HG02623 (cell line): Measurements from ENCODE around the gene ADORA1.

Source experiments
- ATAC-seq: cut with Tn5 transposase; IDR thresholded peaks from one replicate; pipeline ENCODE4 v1.9.1; 2021; ENCODE audit warnings: moderate library complexity; ENCODE audit not compliant: unreplicated experiment

ADORA1 gene

GRCh38 chr1:203121186-203122015, 6.1 kb upstream of the ADORA1 start:
- no peak for ATAC-seq

GRCh38 chr1:203122159-203122558, 5.4 kb upstream of the ADORA1 start:
- ATAC-seq: no peak

GRCh38 chr1:203124011-203124410, 3.5 kb upstream of the ADORA1 start:
- ATAC-seq: no peak

DNA sequence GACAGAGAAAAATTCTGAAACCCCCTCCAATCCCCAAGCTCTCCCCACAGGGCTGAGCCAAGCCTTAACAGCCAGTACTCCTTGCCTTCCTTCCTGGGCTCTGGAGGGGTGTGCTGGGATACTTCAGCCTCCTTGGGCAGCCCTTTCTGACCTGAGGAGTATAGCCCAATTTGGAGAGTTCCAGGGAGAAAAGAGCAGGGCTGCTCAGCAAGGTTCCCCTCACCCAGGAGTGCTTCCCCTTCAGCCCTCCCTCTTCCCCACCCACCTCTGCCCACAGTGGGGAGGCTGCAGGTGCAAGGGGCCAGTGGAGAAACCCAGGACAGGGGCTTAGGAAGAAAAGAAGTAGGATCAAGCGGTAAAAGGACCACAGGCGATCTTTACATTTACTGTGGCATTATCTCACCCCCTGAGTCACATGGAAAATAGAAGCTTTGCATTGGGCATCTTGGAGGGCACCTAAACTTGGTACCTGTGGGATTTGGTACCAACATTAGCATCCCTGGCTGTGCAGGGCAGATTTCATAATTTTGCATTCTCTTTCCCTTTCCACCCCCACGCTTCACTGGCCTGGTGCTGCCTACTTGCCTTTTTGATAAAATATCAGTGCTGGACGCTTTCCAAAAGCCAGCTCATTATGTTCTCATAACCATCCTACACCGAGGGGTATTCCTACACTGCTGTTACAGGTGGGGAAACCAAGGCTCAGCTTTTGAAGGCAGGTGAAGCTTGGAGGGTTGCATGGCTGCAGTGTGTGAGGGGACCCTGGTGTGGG, 2.8 kb upstream of the ADORA1 start:
- no peak for ATAC-seq

DNA sequence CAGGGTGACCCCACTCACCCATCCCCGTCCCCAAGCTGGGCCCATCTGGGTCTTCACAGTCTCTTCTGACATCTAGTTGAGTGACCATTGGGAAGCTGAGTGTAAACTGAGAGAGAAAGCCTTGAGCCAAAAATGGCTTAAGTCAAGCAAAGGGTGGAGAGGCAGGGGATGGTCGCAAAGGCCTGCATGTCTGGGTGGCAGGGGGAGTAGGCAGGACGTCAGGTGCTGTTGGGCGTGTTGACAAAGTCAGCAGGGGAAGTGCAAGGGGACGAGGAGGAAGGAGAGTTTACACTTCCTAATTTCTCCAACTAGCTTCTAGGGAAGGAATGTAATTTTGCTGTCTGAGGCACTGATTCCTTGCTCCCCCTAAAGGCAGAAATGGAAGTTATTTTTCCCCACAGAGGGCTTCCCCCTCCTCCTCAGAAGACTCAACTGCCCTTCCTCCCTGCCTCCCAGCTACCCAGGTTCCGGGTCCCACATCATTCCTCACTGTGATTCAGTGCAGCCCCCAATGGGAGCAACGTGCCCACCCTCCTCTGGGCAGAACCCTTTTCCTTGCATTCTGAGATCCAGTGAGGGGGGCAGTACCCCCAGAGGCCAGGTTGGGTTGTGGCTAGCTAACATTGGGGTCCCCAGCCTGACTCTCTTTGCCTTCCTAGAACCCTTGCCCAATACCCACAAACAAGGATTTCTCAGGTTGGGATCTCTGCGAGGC, 1.2 kb upstream of the ADORA1 start:
- ATAC-seq: no peak

DNA sequence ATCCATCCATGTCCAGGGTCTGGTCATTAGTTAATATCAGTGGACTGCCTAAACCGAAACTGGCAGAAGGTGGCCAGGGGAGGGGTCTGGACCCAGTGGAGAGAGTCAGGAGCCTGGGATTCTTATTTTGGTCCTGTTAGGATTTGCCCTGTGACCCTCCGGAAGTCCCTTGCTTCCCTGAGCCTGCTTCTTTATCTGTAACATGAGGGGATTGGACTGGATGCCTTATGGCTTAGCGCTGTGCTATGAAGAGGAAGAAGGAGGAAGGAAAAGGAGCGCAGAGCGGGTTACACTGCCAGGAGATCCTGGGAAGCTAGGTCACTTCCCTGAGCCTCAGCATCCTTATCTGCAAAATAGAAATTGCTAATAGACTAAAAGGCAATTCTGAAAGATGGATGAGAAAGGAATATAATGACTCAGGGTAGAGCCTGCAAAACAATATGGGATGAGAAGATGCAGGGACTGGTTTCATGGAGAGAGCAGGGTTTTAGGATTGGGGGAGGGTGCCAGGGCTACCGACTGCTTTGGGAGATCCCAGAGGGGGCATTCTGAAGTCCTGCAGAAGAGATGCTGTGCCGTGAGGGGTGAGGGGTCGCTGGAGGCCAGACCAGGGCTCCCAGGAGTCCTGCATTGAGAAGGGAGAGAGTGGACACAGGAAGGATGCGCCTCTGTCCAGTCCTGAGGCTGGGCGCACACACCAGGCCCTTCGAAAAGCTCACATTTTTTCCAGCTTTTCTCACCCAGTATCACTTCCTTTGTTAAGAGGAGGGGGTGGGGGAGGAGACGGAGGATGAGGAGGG, 460 bp upstream of the ADORA1 start:
- no peak for ATAC-seq

DNA sequence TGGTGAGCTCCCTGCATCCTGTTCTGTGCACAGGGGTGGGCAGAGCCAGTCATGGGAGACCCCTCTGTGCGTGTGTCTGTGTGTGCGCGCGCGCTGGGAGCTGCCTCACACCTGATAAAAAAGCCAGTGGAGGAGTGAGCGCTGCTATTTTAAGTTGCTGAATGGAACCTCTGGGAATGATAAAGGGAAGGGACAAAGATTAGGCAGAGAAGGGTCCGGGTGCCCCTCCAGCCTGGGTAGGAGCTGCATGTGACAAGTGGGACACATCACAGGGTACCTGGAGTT, 847 bp downstream of the ADORA1 start:
- ATAC-seq: no peak

GRCh38 chr1:203128716-203129500, 1.4 kb downstream of the ADORA1 start:
- ATAC-seq: no peak

DNA sequence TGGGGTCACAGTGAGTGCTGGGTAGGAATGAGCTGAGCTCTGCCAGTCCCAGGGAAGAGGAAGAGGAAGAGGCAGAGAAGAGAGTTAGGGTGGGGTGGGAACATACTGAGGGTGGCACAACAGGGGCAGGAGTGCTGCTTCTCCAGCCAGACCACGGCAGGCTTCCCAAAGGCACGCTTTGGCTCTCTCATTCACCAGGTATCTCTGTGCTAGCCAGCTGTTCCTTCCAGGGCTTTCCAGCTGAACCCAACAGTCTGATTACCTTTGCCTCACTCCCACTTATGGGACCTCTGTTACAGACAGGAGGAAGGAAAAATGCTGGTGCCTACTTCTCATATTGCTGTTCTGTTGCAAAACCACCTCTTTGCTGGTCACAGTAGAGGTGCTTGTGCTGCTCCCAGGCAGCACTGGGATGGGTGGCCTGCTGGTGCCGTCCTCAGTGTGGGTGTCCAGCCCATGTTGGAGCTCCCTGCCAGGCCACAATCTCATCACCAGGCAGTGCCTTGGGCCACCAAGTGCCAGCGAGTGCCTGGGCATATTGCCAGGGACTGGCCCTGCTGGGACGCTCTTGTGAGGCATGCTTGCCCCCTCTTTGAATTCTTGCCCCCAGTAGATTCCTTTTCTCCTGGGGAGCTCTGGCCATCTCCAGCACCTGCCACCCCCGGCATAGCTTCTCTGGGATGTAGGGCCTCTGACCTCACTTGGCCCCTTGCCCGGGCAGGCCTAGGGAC, 2.1 kb downstream of the ADORA1 start:
- no peak for ATAC-seq

GRCh38 chr1:203130358-203130985, 2.9 kb downstream of the ADORA1 start:
- ATAC-seq: no peak

DNA sequence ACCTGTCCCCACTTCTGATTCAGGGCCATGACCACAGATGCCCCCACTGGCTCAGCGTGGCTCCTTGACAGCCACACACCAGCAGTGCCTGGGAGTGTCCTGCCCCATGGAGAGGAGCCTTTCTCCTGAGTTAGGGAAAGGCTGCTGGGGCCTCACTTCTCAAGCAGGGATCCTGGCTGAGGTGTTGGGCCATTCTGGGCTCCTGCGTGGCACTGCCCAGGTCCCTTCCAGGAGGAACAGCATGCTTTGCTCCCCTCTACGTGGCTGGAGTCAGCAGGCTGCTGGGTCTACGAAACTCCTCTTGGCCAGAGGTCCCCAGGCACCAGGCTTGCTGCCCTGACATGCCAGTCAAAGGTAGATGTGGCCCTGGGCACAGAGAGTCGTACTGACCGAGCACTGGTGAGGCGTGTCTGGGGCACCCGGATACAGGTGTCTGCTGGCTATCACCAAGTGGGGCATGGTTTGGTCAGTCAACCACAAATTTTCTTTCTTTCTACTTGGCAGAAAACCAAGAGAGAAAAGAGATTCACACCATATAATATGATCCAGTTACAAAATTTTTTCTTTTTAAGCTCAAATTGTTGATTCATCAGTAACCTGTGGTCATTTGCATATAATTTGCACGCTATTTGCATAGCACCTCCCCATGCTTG, 4.1 kb downstream of the ADORA1 start:
- no peak for ATAC-seq

GRCh38 chr1:203133970-203134725, 6.6 kb downstream of the ADORA1 start:
- ATAC-seq: no peak

- no peak for ATAC-seq
Observed at GRCh38 chr1:203135636-203136305, 8.2 kb downstream of the ADORA1 start.

DNA sequence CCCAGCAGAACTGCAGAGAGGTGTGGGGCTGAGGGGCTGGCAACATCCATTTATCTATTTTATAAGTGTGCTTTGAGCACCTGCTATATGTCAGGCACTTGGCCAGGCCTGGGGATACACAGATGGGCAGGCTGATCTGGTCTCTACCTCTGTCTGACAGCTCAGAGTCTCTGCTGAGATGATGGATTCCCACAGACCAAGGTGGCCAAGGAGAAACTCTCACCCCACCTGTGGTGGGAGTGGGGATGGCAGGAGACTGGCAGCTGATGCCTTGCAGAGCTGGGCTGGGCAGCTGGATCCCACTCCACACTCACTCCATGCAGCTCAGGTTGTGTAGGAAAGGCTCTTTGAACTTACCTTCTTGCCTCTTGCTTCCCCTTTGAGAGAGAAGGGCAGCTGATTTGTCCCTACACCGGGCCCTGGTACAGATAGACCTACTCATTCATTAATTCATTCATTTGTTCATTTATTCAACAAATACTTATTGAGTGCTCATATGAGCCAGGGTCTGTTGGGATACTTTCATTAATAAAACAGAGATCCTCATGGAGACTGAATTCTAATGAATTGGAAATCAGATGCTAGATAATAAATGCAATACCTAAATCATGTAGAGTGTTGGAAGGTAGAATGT, 9.0 kb downstream of the ADORA1 start:
- ATAC-seq: no peak

- ATAC-seq: no peak
Observed at GRCh38 chr1:203137324-203137723, 9.8 kb downstream of the ADORA1 start.

GRCh38 chr1:203138066-203138465, 10.5 kb downstream of the ADORA1 start:
- ATAC-seq: no peak

- no peak for ATAC-seq
Observed at GRCh38 chr1:203139976-203140475, 12.5 kb downstream of the ADORA1 start.
